Right lung (tissue), 5 donors: ENCODE results near the gene AK1. TPM values are rescaled to one million over a fixed set of nuclear protein-coding genes. Genes with fewer than 3 reads are reported as not detected.

ENCODE experiments used
- DNase-seq, 2 donors: peaks; one replicate each; pipeline ENCODE4 v3.0.0-alpha.2; 2013
- polyA plus RNA-seq, 5 donors: library from polyadenylated mRNA; unstranded; fragments of 120-200 nt; gene quantifications; one replicate each; pipeline versions ENCODE4 v1.2.1 to v1.2.3, GENCODE V29; 2013; ENCODE audit warnings: inconsistent platforms in 1 of 5, low replicate concordance in 1 of 5; ENCODE audit not compliant: insufficient read length in 5 of 5, insufficient read depth in 1 of 5

AK1 gene
- polyA plus RNA-seq, 5 donors = 40.3 to 158 (median 59.3) TPM

DNA sequence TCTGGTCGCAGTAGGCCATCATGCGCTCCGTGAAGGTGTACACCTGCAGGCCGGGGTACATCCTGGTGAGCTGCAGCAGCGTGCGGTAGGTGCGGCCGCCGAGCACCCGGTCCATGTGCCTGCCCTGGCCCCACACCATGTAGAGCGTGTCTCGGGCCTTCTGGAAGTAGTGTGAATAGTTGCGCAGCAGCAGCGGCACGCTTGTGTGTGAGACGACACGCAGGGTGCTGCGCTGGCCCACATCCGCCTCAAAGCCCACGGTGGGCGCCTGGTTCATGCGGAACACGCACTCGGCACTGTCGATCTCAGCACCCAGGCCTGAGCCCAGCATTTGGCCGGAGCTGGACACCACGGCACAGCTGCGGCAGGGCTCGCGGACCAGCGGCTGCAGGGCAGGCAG lies 34.8 kb upstream of the AK1 start:
- DNase-seq = no peak

- no peak for DNase-seq
Observed at GRCh38 chr9:127910613-127911205, 33.2 kb upstream of the AK1 start.

- DNase-seq = no peak
Observed at GRCh38 chr9:127909839-127910273, 32.4 kb upstream of the AK1 start.

DNA sequence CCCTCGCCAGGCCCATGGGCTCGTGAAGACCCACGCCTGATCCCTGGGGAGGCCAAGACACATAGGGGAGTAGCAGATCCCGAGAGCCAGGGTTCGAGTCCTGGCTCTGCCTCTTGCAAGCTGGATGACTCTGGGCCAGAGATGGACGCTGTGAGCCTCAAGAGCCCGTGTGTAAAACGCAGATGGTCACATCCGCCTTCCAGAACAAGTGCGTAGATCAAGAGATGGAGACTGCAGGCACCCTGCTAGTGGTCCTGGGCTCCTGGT lies 31.1 kb upstream of the AK1 start:
- no peak for DNase-seq

DNA sequence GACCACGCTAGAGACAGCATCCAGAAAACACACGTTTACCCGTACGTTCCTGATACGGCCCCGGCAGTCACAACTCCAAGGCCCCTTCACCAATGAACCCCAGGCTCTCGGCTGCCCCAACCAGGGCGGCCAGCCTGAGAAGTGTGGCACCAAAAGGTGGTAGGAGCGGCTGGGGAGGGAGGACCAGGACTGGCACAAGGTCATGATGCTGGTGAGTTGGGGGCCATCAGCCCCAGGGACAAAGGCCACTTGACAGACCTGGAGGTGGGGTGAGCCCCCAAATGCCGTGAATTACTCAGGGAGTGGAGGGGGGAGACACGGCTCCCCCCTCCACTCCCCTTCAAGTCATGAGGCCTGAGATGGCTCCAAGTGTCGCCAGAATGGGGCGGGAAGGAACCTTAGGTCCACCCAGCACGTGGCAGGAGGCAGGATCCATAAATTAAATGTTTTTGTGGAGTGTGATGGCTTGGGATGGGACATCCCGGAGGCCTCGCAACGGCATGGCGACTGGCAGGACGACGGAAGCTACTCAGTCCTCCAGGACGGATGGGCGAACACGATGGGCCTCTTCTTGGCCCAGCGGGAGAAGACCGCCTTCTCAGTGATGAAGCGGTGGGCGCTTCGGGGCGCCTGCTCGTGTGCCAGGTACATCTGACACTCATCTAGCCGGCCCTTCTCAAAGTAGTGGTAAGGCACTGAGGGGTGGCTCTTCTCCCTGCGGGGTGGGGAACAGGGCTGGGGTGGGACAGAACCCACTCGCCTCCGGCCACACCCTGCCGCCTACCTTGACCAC lies 30.6 kb upstream of the AK1 start:
- DNase-seq = no peak

DNA sequence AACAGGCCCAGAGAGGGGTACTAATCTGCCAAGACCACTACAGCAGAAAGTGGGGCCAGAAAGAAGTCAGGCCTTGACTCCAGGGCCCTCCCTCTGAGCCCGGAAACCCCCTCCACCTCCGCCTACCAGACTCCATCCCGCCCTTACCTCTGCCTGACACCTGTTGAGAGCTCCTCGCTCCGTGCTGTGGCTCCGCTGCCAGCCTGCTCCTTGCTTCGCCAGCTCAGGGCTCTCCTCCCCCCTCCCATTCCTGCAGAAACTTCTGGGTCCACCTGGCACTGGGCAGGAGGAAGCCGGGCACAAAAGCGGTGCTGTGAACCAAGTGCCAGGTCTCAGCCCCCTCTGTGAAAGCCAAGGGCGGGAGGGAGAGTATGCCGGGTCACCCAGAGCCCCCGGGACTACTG lies 28.3 kb upstream of the AK1 start:
- no peak for DNase-seq

DNA sequence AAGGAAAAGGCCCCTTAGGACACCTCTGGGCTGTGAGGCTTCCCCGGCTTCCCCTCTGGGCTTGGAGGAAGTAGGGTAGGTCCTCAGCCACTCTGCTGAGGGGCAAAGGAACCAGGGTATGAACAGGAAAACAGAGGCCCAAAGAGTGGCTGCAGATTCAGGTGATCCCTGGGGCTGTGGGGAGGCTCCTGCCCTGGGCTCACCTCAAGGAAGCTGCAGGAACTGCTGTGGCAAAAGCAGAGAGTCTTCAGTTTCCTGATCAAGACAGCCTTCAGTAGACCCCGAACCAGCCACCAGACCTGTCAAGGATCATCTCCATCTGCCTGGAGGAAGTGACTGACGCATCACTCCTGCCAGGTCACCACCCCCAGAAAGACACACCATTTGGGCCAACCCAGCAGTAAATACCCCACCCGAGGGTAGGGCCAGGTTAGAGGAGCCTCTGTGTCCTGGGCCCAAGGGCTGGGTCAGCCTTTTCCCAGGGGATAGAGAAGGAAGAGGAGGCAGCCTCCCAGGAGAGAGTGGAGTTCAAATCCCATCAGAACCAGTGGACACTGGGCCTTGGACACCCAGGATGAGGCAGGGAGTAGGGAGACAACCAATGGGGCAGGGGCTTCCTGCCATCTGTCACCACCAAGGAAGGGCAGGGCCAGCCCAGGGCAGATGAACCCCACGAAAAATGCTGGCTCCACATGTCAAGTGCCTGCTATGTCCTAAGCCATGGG lies 27.7 kb upstream of the AK1 start:
- DNase-seq = no peak

GRCh38 chr9:127904561-127905003 lies 27.1 kb upstream of the AK1 start:
- DNase-seq = peak; percentile 76 to 79

DNA sequence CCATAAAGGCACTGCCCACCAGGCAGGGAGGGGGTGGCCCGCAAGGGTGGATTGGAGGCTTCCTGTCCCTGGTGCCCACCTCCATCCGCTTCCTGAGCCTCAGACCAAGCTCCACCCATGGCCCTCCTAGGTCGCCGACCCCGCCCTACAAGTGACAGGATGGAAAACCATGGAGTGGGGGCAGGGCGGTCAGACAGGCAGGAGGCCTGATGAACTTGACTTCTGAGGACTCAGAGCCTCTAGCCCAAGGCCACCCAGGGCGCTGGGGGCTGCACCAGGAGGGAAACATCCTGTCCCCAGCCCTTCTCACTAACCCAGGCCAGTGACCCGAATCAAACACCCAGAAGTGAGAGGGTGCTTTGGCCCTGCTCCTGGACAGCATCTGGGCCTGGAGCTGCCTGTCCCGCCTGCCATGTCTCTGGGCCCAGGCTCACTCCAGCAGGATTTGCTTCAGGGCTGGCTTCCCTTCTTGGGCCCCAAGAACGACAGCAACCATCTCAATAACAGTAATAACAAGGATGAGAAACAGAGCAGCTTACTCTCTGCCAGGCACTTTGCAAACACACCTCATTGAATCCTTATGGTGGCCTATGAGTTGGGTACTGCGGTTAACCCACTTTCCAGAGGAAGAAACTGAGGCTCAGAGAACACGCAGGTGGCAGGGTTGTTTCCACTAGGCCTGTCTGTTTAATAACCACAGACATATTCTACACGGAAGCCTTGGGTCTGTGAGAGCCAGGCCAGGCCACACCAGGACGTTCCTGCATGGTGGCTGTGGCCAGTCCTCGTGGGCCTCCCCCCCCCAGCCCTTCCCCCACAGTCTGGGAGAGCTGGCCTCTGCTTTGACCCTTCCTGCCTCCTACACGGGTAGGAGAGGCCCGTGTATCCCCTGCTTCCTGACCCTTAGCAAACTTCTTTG lies 26.3 kb upstream of the AK1 start:
- DNase-seq = peak in 1 of 2 donors; percentile 60

DNA sequence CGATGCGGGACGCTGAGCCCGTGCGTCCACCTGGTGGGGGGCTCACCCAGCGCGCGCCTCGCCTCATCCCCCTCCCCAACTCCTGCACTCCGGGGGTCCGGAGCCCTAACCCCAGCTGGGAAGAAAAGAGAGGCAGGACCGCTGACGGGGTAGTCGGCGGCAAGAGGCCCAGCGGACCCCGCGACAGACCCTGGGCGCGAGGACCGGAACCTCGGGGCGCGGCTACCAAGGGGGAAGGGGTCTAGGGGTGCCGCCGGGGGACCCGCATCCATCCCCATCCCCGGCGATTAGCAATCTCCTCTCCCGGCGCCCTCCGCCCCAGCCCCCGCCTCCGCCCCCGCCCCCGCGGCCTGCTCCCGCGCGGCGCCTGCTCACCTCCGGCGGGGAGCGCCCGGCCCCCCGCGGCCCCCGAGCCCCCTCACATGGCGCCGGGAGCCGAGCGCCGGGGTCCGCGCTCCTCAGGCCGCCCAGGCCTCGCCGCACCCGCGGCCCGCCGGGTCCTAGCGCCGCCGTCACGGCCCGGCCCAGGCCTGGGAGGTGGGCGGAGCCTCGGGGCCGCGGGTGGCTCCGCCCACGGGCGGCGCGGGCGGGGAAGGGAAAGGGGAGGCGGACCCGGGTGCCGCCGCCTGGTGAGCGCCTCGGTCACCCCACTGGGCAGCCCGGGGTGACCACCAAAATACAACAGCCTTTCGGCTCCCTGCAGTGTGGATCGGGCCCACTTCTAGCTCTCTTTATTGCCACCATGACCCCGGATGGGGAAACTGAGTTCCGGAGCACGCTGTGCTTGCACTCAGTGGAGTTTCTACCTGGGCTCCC lies 21.9 kb upstream of the AK1 start, which contains the start of gene ST6GALNAC6:
Gene ST6GALNAC6 (minus strand): TSS at position 476 of the 816 bp plus-strand sequence. CDS start 1,622 bp downstream, outside the sequence.
- DNase-seq = peak; percentile 69 to 78

DNA sequence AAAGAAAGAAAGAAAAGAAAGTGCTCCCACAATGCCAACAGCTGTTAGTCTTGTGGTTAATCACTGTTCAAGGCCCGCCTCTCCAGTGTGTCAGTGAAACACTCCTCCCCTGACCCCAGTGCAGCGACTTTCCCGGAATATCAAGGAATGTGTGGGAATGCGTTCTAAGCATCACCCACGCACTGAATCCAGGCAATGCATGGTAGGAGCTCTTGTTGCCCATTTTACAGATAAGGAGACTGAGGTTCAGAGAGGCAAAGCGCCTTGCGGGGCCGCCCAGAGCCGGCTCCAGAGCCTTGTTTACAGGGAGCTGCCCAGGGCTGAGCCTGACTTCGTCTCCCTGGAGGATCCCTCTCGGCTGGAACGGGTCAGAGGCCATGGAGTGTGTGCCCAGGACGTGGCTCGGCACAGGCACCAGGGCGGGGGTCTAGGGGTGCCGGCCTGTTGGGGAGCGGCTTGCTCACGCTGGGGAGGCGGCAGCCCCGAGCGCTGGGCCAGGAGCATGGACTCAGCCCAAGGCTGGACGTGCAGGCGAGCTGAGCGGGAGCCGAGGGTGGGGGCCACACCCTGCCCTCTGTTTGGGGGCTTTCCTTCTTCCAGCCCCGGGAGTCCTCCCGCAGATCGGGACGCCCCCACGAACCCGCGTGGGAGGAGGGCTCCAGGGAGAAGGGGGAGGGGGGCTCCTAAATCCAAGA lies 21.1 kb upstream of the AK1 start:
- DNase-seq = peak in 1 of 2 donors; percentile 54

- peak in 1 of 2 donors; percentile 69 for DNase-seq
Observed at GRCh38 chr9:127897193-127897692, 19.8 kb upstream of the AK1 start.

DNA sequence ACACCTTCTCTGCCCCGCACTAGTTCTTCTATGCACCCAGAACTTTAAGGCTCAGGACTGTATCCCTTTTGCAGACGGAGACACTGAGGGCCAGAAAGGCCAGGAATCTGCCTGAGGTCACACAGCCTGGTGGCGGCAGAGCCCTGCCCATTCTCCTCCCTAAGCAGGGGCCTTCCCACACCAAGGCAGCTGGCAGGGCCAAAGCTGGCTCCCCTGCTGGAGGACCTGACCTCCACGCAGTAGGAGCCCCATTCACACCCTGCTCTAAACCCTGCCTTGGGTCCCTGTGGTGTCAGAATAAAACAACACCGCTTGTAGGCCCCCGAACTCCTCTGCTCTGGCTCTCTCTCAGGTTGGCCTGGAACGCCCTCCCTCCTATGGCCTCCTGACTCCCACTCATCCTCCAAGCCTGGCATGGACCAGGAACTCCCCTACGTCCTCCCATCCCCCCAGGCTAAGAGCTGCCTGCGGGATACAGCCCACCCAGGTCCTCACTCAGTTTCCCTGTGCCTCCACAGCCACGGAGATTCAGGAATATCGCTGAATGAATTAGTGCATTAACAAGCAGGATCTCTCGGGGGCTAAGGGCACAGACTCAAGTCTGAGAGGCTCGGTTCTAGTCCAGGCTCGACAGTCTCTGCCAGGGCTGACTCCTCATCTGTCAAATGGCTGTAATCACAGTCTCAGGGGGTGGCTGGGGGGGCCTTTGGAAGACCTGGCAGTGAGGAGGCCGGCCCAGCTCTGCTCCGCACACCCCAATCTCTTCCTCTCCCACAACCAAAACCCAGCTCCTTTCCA lies 19.1 kb upstream of the AK1 start:
- no peak for DNase-seq

DNA sequence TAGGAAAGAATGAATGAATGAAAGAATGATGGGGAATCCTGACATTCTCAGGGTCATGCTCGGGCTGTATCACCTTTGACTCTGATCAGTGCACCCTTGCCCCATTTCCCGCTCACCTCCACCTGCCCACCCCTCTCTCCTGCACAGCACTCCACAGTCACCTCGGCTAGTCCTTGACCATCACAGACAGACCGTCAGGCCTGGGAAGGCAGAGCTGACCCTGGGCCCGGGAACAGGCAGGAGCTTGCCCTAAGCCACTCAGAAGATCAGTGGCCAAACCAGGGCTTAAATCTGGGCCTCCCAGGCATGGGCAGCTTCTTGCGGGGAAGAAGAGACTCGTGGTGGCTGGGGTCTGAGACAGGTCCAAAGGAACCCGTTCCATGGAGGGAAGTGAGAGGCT lies 18.3 kb upstream of the AK1 start:
- no peak for DNase-seq

DNA sequence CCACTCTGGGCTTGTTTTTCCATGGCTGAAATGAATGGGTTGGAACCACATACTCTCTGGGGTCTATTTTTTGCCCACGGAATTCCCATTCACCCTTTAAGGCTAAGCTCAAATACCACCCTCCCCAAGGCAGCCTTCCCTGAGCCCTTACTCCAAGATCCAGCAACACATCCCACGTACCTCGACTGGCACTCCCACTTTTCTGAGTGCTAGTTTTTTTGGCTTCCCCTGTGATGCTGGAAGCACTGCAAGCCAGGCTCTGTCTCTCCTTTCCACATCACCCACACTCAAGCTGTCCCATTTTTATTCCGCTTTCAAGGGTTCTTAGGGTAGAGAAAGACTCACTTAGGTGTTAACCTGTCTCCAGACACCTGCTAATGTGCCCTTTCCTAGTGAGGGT lies 15.9 kb upstream of the AK1 start:
- DNase-seq = no peak

GRCh38 chr9:127892831-127893230 lies 15.4 kb upstream of the AK1 start:
- no peak for DNase-seq

DNA sequence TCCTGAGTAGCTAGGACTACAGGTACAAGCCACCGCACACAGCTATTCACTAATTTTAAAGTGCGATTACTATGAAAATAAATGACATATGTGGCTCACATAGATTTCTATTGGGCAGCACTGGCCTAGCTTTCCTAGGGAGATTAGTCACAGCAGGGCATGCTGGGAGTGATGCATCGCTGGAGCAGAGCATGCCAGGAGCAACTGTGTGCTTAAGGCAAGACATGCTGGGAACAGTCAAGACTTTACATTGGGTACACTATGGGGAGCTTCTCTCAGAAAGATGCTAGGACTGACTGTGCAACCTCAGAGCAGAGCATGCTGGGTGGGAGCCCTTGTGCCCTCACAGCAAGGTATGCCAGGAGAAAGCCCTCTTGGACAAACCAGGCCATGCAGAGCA lies 12.6 kb upstream of the AK1 start:
- DNase-seq = no peak

DNA sequence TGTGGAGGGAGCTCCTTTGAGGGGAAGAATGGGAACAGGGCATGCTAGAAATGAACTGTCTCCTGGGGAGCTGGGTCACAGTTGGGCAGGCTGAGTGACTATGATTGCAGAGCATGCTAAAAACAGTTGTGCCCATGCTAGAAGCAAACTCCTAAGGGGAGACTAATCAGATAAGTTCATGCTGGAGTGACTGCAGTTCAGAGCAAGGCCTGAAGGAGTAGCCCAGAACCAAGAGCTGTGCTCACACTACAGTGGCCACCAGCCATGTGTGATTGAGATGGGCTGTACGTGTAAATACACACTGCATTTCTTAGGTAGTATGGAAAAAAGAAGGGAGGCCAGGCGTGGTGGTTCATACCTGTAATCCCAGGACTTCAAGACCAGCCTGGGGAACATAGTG lies 10.3 kb upstream of the AK1 start:
- no peak for DNase-seq

GRCh38 chr9:127886401-127886972 lies 9.0 kb upstream of the AK1 start:
- DNase-seq = no peak
